ENCODE data around the gene PAQR6. TPM values are rescaled to one million over a fixed set of nuclear protein-coding genes. Genes with fewer than 3 reads are reported as not detected.
A peak's percentile ranks its signal among the peaks of the same experiment; 100 is the strongest.

The PAQR6 gene
- total RNA-seq, 8 experiments from 2014 or later: 0.61 to 8.6 (median 2.6) TPM

GRCh38 chr1:156282479-156283222 lies 34.8 kb upstream of the PAQR6 start, which contains the start of gene SMG5:
SMG5 (minus strand) TSS chr1:156282825; CDS start chr1:156282680, 145 bp downstream.
- 0 to 7% (median 0%) methylated on average over 1 to 20 of the region's 50 CpGs; no CpG with 5 or more reads in 2 of the 10 experiments for WGBS, 10 experiments
- peak; percentile 88 to 96 (median 95) for ATAC-seq (replicated peaks in 6 of 8)

GRCh38 chr1:156281693-156282478 lies 34.0 kb upstream of the PAQR6 start:
- Histone ChIP-seq H3K27ac (peak overlapping the region; percentile 87 to 95), H3K4me3 (peak overlapping the region; percentile 85 to 92 (median 88)), H3K4me1 (replicated peaks in 1 of 2) (peaks cover 14% of the 10 kb centered on the region in 2 donors)
- WGBS, 10 experiments: 0 to 50% (median 8%) methylated on average over 2 to 20 of the region's 22 CpGs; no CpG with 5 or more reads in 1 of the 10 experiments
- in situ Hi-C loops (cut with MboI; ENCODE audit: low pct_unique_long_range_greater_than_20kb in 2 of 9, low sequenced_read_pairs in 9 of 9, unreplicated experiment in 9 of 9): no loop called here
- peak in 2 of 8 experiments; percentile 3 for ATAC-seq (replicated peaks in 6 of 8)

More at GRCh38 chr1:156282479-156283222, 34.8 kb upstream of the PAQR6 start, which contains the start of gene SMG5:
- peaks cover 14% of the 10 kb centered on the region in 2 donors for H3K4me1 ChIP-seq (replicated peaks in 1 of 2)
- H3K27ac ChIP-seq: peak within 1 kb of the TSS; percentile 87 to 95
- peak within 1 kb of the TSS; percentile 85 to 92 (median 88) for H3K4me3 ChIP-seq
- in situ Hi-C loops (cut with MboI; ENCODE audit: low pct_unique_long_range_greater_than_20kb in 2 of 9, low sequenced_read_pairs in 9 of 9, unreplicated experiment in 9 of 9): no loop called here

- peak overlapping the region; percentile 85 to 92 (median 88) for H3K4me3 ChIP-seq
- 0 to 67% (median 25%) methylated on average over 1 to 8 of the region's 8 CpGs; no CpG with 5 or more reads in 1 of the 10 experiments for WGBS, 10 experiments
- peak in 7 of 8 experiments; percentile 23 to 42 (median 35) for ATAC-seq (replicated peaks in 6 of 8)
- in situ Hi-C loops (cut with MboI; ENCODE audit: low pct_unique_long_range_greater_than_20kb in 2 of 9, low sequenced_read_pairs in 9 of 9, unreplicated experiment in 9 of 9): no loop called here
- H3K4me1 ChIP-seq (replicated peaks in 1 of 2): peaks cover 14% of the 10 kb centered on the region in 2 donors
- H3K27ac ChIP-seq: no peak overlapping the region
These were observed 33.4 kb upstream of the PAQR6 start for GRCh38 chr1:156281281-156281680.

GRCh38 chr1:156279837-156280236 lies 32.0 kb upstream of the PAQR6 start:
- 79 to 100% (median 100%) methylated on average over 1 to 3 of the region's 3 CpGs; no CpG with 5 or more reads in 2 of the 10 experiments for WGBS, 10 experiments

GRCh38 chr1:156276966-156277381 lies 29.1 kb upstream of the PAQR6 start:
- in situ Hi-C loops (cut with MboI; ENCODE audit: low pct_unique_long_range_greater_than_20kb in 2 of 9, low sequenced_read_pairs in 9 of 9, unreplicated experiment in 9 of 9): no loop called here
- ATAC-seq (replicated peaks in 6 of 8): no peak
- Histone ChIP-seq H3K27ac (no peak overlapping the region), H3K4me1 (replicated peaks in 1 of 2) (peaks cover 8 to 10% of the 10 kb centered on the region in 2 donors), H3K4me3 (no peak overlapping the region)
- 73 to 100% (median 85%) methylated on average over 1 to 6 of the region's 6 CpGs; no CpG with 5 or more reads in 1 of the 10 experiments for WGBS, 10 experiments

More at GRCh38 chr1:156279837-156280236, 32.0 kb upstream of the PAQR6 start:
- Histone ChIP-seq H3K4me1 (replicated peaks in 1 of 2) (peaks cover 14% of the 10 kb centered on the region in 2 donors), H3K27ac (no peak overlapping the region), H3K4me3 (no peak overlapping the region)
- no peak for ATAC-seq (replicated peaks in 6 of 8)
- in situ Hi-C loops (cut with MboI; ENCODE audit: low pct_unique_long_range_greater_than_20kb in 2 of 9, low sequenced_read_pairs in 9 of 9, unreplicated experiment in 9 of 9): no loop called here

- in situ Hi-C loops (cut with MboI; ENCODE audit: low pct_unique_long_range_greater_than_20kb in 2 of 9, low sequenced_read_pairs in 9 of 9, unreplicated experiment in 9 of 9): no loop called here
- ATAC-seq (replicated peaks in 6 of 8): no peak
- no peak overlapping the region for H3K4me3 ChIP-seq
- H3K27ac ChIP-seq: no peak overlapping the region
- H3K4me1 ChIP-seq (replicated peaks in 1 of 2): peaks cover 7 to 9% of the 10 kb centered on the region in 2 donors
These were observed 28.7 kb upstream of the PAQR6 start for GRCh38 chr1:156276532-156276931.

- no peaks in the 10 kb centered on the region for H3K4me1 ChIP-seq (replicated peaks in 1 of 2)
- no peak overlapping the region for H3K4me3 ChIP-seq
- no peak for ATAC-seq (replicated peaks in 6 of 8)
- H3K27ac ChIP-seq: no peak overlapping the region
- in situ Hi-C loops (cut with MboI; ENCODE audit: low pct_unique_long_range_greater_than_20kb in 2 of 9, low sequenced_read_pairs in 9 of 9, unreplicated experiment in 9 of 9): no loop called here
- WGBS, 10 experiments: 91 to 100% (median 95%) methylated on average over 1 to 3 of the region's 3 CpGs; no CpG with 5 or more reads in 4 of the 10 experiments
These were observed 22.5 kb upstream of the PAQR6 start for GRCh38 chr1:156270314-156270713.

- Histone ChIP-seq H3K4me1 (replicated peaks in 1 of 2) (no peaks in the 10 kb centered on the region), H3K4me3 (no peak overlapping the region), H3K27ac (no peak overlapping the region)
- 0 to 100% (median 80%) methylated on average over 1 to 4 of the region's 4 CpGs; no CpG with 5 or more reads in 3 of the 10 experiments for WGBS, 10 experiments
- in situ Hi-C loops (cut with MboI; ENCODE audit: low pct_unique_long_range_greater_than_20kb in 2 of 9, low sequenced_read_pairs in 9 of 9, unreplicated experiment in 9 of 9): no loop called here
- no peak for ATAC-seq (replicated peaks in 6 of 8)
These were observed 20.5 kb upstream of the PAQR6 start for GRCh38 chr1:156268336-156268735.

GRCh38 chr1:156266051-156266450 lies 18.2 kb upstream of the PAQR6 start:
- Histone ChIP-seq H3K4me3 (no peak overlapping the region), H3K27ac (no peak overlapping the region), H3K4me1 (replicated peaks in 1 of 2) (no peaks in the 10 kb centered on the region)
- in situ Hi-C loops (cut with MboI; ENCODE audit: low pct_unique_long_range_greater_than_20kb in 2 of 9, low sequenced_read_pairs in 9 of 9, unreplicated experiment in 9 of 9): no loop called here
- peak in 3 of 8 experiments; percentile 10 to 20 (median 19) for ATAC-seq (replicated peaks in 6 of 8)
- WGBS, 10 experiments: 80 to 100% (median 96%) methylated on average over 1 to 8 of the region's 13 CpGs; no CpG with 5 or more reads in 2 of the 10 experiments

- no peak overlapping the region for H3K4me3 ChIP-seq
- H3K4me1 ChIP-seq (replicated peaks in 1 of 2): no peaks in the 10 kb centered on the region
- no peak overlapping the region for H3K27ac ChIP-seq
- WGBS, 10 experiments: 67 to 98% (median 88%) methylated on average over 2 to 8 of the region's 9 CpGs; no CpG with 5 or more reads in 5 of the 10 experiments
- in situ Hi-C loops (cut with MboI; ENCODE audit: low pct_unique_long_range_greater_than_20kb in 2 of 9, low sequenced_read_pairs in 9 of 9, unreplicated experiment in 9 of 9): no loop called here
- ATAC-seq (replicated peaks in 6 of 8): no peak
These were observed 15.4 kb upstream of the PAQR6 start for GRCh38 chr1:156263288-156263655.

- Histone ChIP-seq H3K4me3 (no peak overlapping the region), H3K27ac (no peak overlapping the region), H3K4me1 (replicated peaks in 1 of 2) (no peaks in the 10 kb centered on the region)
- 25 to 99% (median 94%) methylated on average over 3 to 8 of the region's 9 CpGs; no CpG with 5 or more reads in 1 of the 10 experiments for WGBS, 10 experiments
- in situ Hi-C loops (cut with MboI; ENCODE audit: low pct_unique_long_range_greater_than_20kb in 2 of 9, low sequenced_read_pairs in 9 of 9, unreplicated experiment in 9 of 9): no loop called here
- ATAC-seq (replicated peaks in 6 of 8): peak in 2 of 8 experiments; percentile 79 to 91
These were observed 14.8 kb upstream of the PAQR6 start for GRCh38 chr1:156262461-156263287.

- 90 to 100% (median 100%) methylated on average over 1 to 2 of the region's 2 CpGs; no CpG with 5 or more reads in 4 of the 10 experiments for WGBS, 10 experiments
- no peak overlapping the region for H3K4me3 ChIP-seq
- H3K27ac ChIP-seq: no peak overlapping the region
- no peaks in the 10 kb centered on the region for H3K4me1 ChIP-seq (replicated peaks in 1 of 2)
- ATAC-seq (replicated peaks in 6 of 8): no peak
- in situ Hi-C loops (cut with MboI; ENCODE audit: low pct_unique_long_range_greater_than_20kb in 2 of 9, low sequenced_read_pairs in 9 of 9, unreplicated experiment in 9 of 9): no loop called here
These were observed 13.0 kb upstream of the PAQR6 start for GRCh38 chr1:156260896-156261295.
